H9 (cell line): ENCODE data around the gene FBXO21. TPM values are rescaled to one million over a fixed set of nuclear protein-coding genes. Genes with fewer than 3 reads are reported as not detected.

Source experiments
- DNase-seq: peaks from one replicate; pipeline ENCODE4 v3.0.0-alpha.2; 2017
- H2AFZ ChIP-seq: one replicate; pipeline ENCODE4 v1.6.1; 2013; ENCODE audit warnings: mild to moderate bottlenecking, low read length, control low read depth, moderate library complexity
- H2AK5ac ChIP-seq: 2 replicates; pipeline ENCODE4 v1.6.1; 2013; ENCODE audit warnings: low read length, control low read depth, mixed read lengths; ENCODE audit not compliant: insufficient read length
- H2BK120ac ChIP-seq: one replicate; pipeline ENCODE4 v1.6.1; 2013; ENCODE audit warnings: low read depth, mild to moderate bottlenecking, low read length, control low read depth, inconsistent platforms; ENCODE audit not compliant: poor library complexity, severe bottlenecking
- H2BK12ac ChIP-seq: 2 replicates; pipeline ENCODE4 v1.6.1; 2013; ENCODE audit warnings: low read length, control low read depth, mixed read lengths, low read depth; ENCODE audit not compliant: insufficient read length
- H2BK15ac ChIP-seq: 2 replicates; pipeline ENCODE4 v1.6.1; 2013; ENCODE audit warnings: low read depth, low read length, control low read depth
- H2BK20ac ChIP-seq: one replicate; pipeline ENCODE4 v1.6.1; 2013; ENCODE audit warnings: low read depth, mild to moderate bottlenecking, low read length, control low read depth, inconsistent platforms; ENCODE audit not compliant: poor library complexity, severe bottlenecking
- H2BK5ac ChIP-seq: 2 replicates; pipeline ENCODE4 v1.6.1; 2013; ENCODE audit warnings: low read length, control low read depth, mixed read lengths; ENCODE audit not compliant: insufficient read length
- H3K14ac ChIP-seq: 2 replicates; pipeline ENCODE4 v1.6.1; 2013; ENCODE audit warnings: low read length, control low read depth; ENCODE audit not compliant: insufficient read depth
- H3K18ac ChIP-seq: 2 replicates; pipeline ENCODE4 v1.6.1; 2013; ENCODE audit warnings: low read depth, mild to moderate bottlenecking, mixed read lengths, low read length, control low read depth; ENCODE audit not compliant: insufficient read length
- H3K23ac ChIP-seq: 2 replicates; pipeline ENCODE4 v1.6.1; 2013; ENCODE audit warnings: low read length, control low read depth, mixed read lengths, low read depth; ENCODE audit not compliant: insufficient read length
- H3K23me2 ChIP-seq: 2 replicates; pipeline ENCODE4 v1.6.1; 2013; ENCODE audit warnings: low read depth, mild to moderate bottlenecking, mixed read lengths, low read length, control low read depth; ENCODE audit not compliant: insufficient read length, poor library complexity, severe bottlenecking
- H3K27ac ChIP-seq: 2 replicates; pipeline ENCODE4 v1.5.1; 2013; ENCODE audit warnings: low read length, control low read depth, mixed read lengths, low read depth; ENCODE audit not compliant: insufficient read length
- H3K27me3 ChIP-seq: 2 replicates; pipeline ENCODE4 v1.6.1; 2013; ENCODE audit warnings: low read length, control low read depth, inconsistent platforms; ENCODE audit not compliant: insufficient read depth
- H3K4ac ChIP-seq: 2 replicates; pipeline ENCODE4 v1.6.1; 2013; ENCODE audit warnings: low read depth, mild to moderate bottlenecking, control low read depth, inconsistent platforms, low read length, moderate library complexity
- H3K4me1 ChIP-seq: 2 replicates; pipeline ENCODE4 v1.6.1; 2013; ENCODE audit warnings: low read length, control low read depth, inconsistent platforms; ENCODE audit not compliant: insufficient read depth
- H3K4me2 ChIP-seq: 2 replicates; pipeline ENCODE4 v1.6.1; 2013; ENCODE audit warnings: low read length, control low read depth, mixed read lengths; ENCODE audit not compliant: insufficient read length, insufficient read depth
- H3K56ac ChIP-seq: 2 replicates; pipeline ENCODE4 v1.6.1; 2013; ENCODE audit warnings: low read depth, mild to moderate bottlenecking, mixed read lengths, low read length, control low read depth; ENCODE audit not compliant: insufficient read length
- H3K79me1 ChIP-seq: 2 replicates; pipeline ENCODE4 v1.6.1; 2013; ENCODE audit warnings: low read depth, mild to moderate bottlenecking, moderate library complexity, low read length, control low read depth, inconsistent platforms; ENCODE audit not compliant: insufficient read depth, poor library complexity, severe bottlenecking
- H3K79me2 ChIP-seq: 2 replicates; pipeline ENCODE4 v1.6.1; 2013; ENCODE audit warnings: low read length, control low read depth, inconsistent platforms; ENCODE audit not compliant: insufficient read depth
- H3K9ac ChIP-seq: 2 replicates; pipeline ENCODE4 v1.6.1; 2013; ENCODE audit warnings: low read length, control low read depth, mixed read lengths; ENCODE audit not compliant: insufficient read length; ENCODE audit errors: extremely low read depth
- H3K9me3 ChIP-seq: one replicate; pipeline ENCODE4 v1.6.1; 2013; ENCODE audit warnings: low read depth, low read length, inconsistent platforms; ENCODE audit not compliant: control insufficient read depth
- H3T11ph ChIP-seq: one replicate; pipeline ENCODE4 v1.6.1; 2013; ENCODE audit warnings: mild to moderate bottlenecking, low read length, control low read depth, inconsistent platforms
- H4K20me1 ChIP-seq: one replicate; pipeline ENCODE4 v1.6.1; 2013; ENCODE audit not compliant: control insufficient read depth, insufficient read length, insufficient read depth
- H4K5ac ChIP-seq: 2 replicates; pipeline ENCODE4 v1.6.1; 2013; ENCODE audit warnings: low read depth, mild to moderate bottlenecking, mixed read lengths, low read length, control low read depth; ENCODE audit not compliant: insufficient read length
- H4K8ac ChIP-seq: replicated peaks from 2 replicates; pipeline ENCODE4 v1.6.1; 2013; ENCODE audit warnings: low read length, control low read depth, mixed read lengths, low read depth; ENCODE audit not compliant: insufficient read length
- H4K91ac ChIP-seq: 2 replicates; pipeline ENCODE4 v1.6.1; 2013; ENCODE audit warnings: low read depth, mild to moderate bottlenecking, moderate library complexity, mixed read lengths, low read length, control low read depth; ENCODE audit not compliant: insufficient read length
- H3K27ac Mint-ChIP-seq, 3 experiments: 2 replicates in 2 of 3; 3 replicates in 1 of 3; pipeline ENCODE4 v1.8.0; 2020 to 2021; ENCODE audit warnings: mixed read lengths in 3 of 3, mild to moderate bottlenecking in 1 of 3, moderate library complexity in 1 of 3
- H3K27me3 Mint-ChIP-seq: 2 replicates; pipeline ENCODE4 v1.8.0; 2021; ENCODE audit warnings: low read depth, mild to moderate bottlenecking, moderate library complexity, mixed read lengths
- H3K36me3 Mint-ChIP-seq, 3 experiments: 2 replicates in 2 of 3; 3 replicates in 1 of 3; pipeline ENCODE4 v1.8.0; 2020 to 2021; ENCODE audit warnings: low read depth in 3 of 3, mixed read lengths in 3 of 3; ENCODE audit not compliant: insufficient read depth in 1 of 3
- H3K4me1 Mint-ChIP-seq, 2 experiments: 2 replicates each; pipeline ENCODE4 v1.8.0; 2020; ENCODE audit warnings: mixed read lengths in 2 of 2
- H3K4me3 Mint-ChIP-seq, 2 experiments: 2 replicates in 1 of 2; 3 replicates in 1 of 2; pipeline ENCODE4 v1.8.0; 2020 to 2021; ENCODE audit warnings: mild to moderate bottlenecking in 2 of 2, mixed read lengths in 2 of 2, moderate library complexity in 1 of 2
- H3K9me3 Mint-ChIP-seq, 2 experiments: 2 replicates in 1 of 2; 3 replicates in 1 of 2; pipeline ENCODE4 v1.8.0; 2020; ENCODE audit warnings: mild to moderate bottlenecking in 2 of 2, mixed read lengths in 2 of 2, moderate library complexity in 1 of 2
- CTCF ChIP-seq: fragments of 200-600 bp; sonication (generic); conservative IDR thresholded peaks from 3 replicates; pipeline ENCODE4 v1.8.0; 2021; ENCODE audit warnings: antibody characterized with exemption, mild to moderate bottlenecking
- WGBS: extraction: QIAGEN DNeasy Blood & Tissue Kit; methylation state at CpG from one replicate; pipeline ENCODE4 v1.1.7; 2013; ENCODE audit warnings: missing lambda C conversion rate, low lambda C conversion rate, mixed read lengths; ENCODE audit not compliant: insufficient read length; ENCODE audit errors: extremely low coverage; 5-methylcytosine and 5-hydroxymethylcytosine counted together
- total RNA-seq: library from RNA; stranded (reverse); gene quantifications from 2 replicates; pipeline ENCODE4 v1.2.1, GENCODE V29; 2021

FBXO21 gene
- total RNA-seq, 1 experiment from 2014 or later = 58.6 TPM

GRCh38 chr12:117100851-117101673 lies 89.2 kb downstream of the FBXO21 start:
- Histone ChIP-seq H4K20me1 (no peaks in the 10 kb centered on the region), H3K79me2 (no peaks in the 10 kb centered on the region), H3K23ac (no peak overlapping the region), H3T11ph (no peak overlapping the region), H4K91ac (no peak overlapping the region), H4K5ac (no peak overlapping the region), H2AFZ (no peak overlapping the region), H2BK12ac (no peak overlapping the region), H3K9me3 (no peaks in the 10 kb centered on the region), H3K23me2 (peaks cover 9% of the 10 kb centered on the region), H3K27ac (no peak overlapping the region), H2BK20ac (no peak overlapping the region), H2AK5ac (no peak overlapping the region), H3K79me1 (no peaks in the 10 kb centered on the region), H3K27me3 (peaks cover 3% of the 10 kb centered on the region; the same call in 1 of the 2 replicates), H3K56ac (no peak overlapping the region), H2BK120ac (no peak overlapping the region), H3K9ac (no peak overlapping the region), H3K4ac (no peak overlapping the region), H4K8ac (no peak overlapping the region), H3K4me1 (no peaks in the 10 kb centered on the region), H2BK5ac (no peak overlapping the region), H3K18ac (no peak overlapping the region), H3K14ac (no peak overlapping the region), H3K4me2 (no peak overlapping the region), H2BK15ac (no peak overlapping the region; the same call in 1 of the 2 replicates)
- no peak overlapping the region for H3K4me3 Mint-ChIP-seq
- H3K36me3 Mint-ChIP-seq = no peaks in the 10 kb centered on the region; a peak in 1 of 7 replicates
- no peak overlapping the region for H3K27ac Mint-ChIP-seq
- DNase-seq = no peak
- no peak for TF ChIP-seq CTCF
- WGBS = no CpG with 5 or more reads among the region's 8 CpGs
- peaks cover 23 to 43% of the 10 kb centered on the region in 2 experiments for H3K4me1 Mint-ChIP-seq
- H3K9me3 Mint-ChIP-seq = peaks cover 0 to 4% of the 10 kb centered on the region in 2 experiments; a peak in 2 of 5 replicates
- H3K27me3 Mint-ChIP-seq = peaks cover 54% of the 10 kb centered on the region
